Measurements from ENCODE around the gene CACNA1B.

CACNA1B gene

GRCh38 chr9:137972355-137972987 is 94.9 kb downstream of the CACNA1B start:
- ATAC-seq (no peak), DNase-seq (no peak)
- peaks cover 23% of the 10 kb centered on the region for H3K27me3 Mint-ChIP-seq
- no peaks in the 10 kb centered on the region for H3K9me3 Mint-ChIP-seq
- H3K27ac Mint-ChIP-seq: no peak overlapping the region
- H3K4me1 Mint-ChIP-seq: no peaks in the 10 kb centered on the region
- H3K4me3 Mint-ChIP-seq: no peak overlapping the region

GRCh38 chr9:137972988-137973470 is 95.4 kb downstream of the CACNA1B start:
- ATAC-seq (no peak), DNase-seq (no peak)
- Mint-ChIP-seq H3K27me3 (peaks cover 18% of the 10 kb centered on the region), H3K4me1 (no peaks in the 10 kb centered on the region), H3K27ac (no peak overlapping the region), H3K4me3 (no peak overlapping the region), H3K9me3 (no peaks in the 10 kb centered on the region)

- no peak for ATAC-seq
- no peak overlapping the region for H3K4me3 Mint-ChIP-seq
Measured at GRCh38 chr9:137973829-137974416, 96.3 kb downstream of the CACNA1B start.

GRCh38 chr9:137974746-137975526 is 97.4 kb downstream of the CACNA1B start:
- Mint-ChIP-seq H3K4me1 (no peaks in the 10 kb centered on the region), H3K4me3 (no peak overlapping the region), H3K27me3 (peaks cover 9% of the 10 kb centered on the region), H3K27ac (no peak overlapping the region), H3K9me3 (no peaks in the 10 kb centered on the region)
- ATAC-seq (no peak), DNase-seq (no peak)

More at GRCh38 chr9:137973829-137974416, 96.3 kb downstream of the CACNA1B start:
- Mint-ChIP-seq H3K27ac (no peak overlapping the region), H3K27me3 (peaks cover 15% of the 10 kb centered on the region), H3K9me3 (no peaks in the 10 kb centered on the region), H3K4me1 (no peaks in the 10 kb centered on the region)
- DNase-seq: no peak

GRCh38 chr9:137975527-137975913 is 97.9 kb downstream of the CACNA1B start:
- H3K9me3 Mint-ChIP-seq: no peaks in the 10 kb centered on the region
- H3K4me1 Mint-ChIP-seq: no peaks in the 10 kb centered on the region
- peak overlapping the region in 1 of 2 donors; percentile 37 for H3K27ac Mint-ChIP-seq
- DNase-seq (no peak), ATAC-seq (no peak)
- H3K27me3 Mint-ChIP-seq: peaks cover 4% of the 10 kb centered on the region
- H3K4me3 Mint-ChIP-seq: no peak overlapping the region

GRCh38 chr9:137975936-137976565 is 98.5 kb downstream of the CACNA1B start:
- ATAC-seq (no peak), DNase-seq (no peak)
- H3K9me3 Mint-ChIP-seq: no peaks in the 10 kb centered on the region
- peak overlapping the region in 1 of 2 donors; percentile 65 for H3K27ac Mint-ChIP-seq
- no peak overlapping the region for H3K4me3 Mint-ChIP-seq
- H3K27me3 Mint-ChIP-seq: no peaks in the 10 kb centered on the region
- no peaks in the 10 kb centered on the region for H3K4me1 Mint-ChIP-seq

GRCh38 chr9:137977571-137978261 is 100.1 kb downstream of the CACNA1B start:
- DNase-seq: no peak
- H3K4me3 Mint-ChIP-seq: no peak overlapping the region
- no peak for ATAC-seq
- H3K9me3 Mint-ChIP-seq: no peaks in the 10 kb centered on the region
- peak overlapping the region; percentile 47 to 91 for H3K27ac Mint-ChIP-seq
- H3K27me3 Mint-ChIP-seq: no peaks in the 10 kb centered on the region
- no peaks in the 10 kb centered on the region for H3K4me1 Mint-ChIP-seq

- H3K4me1 Mint-ChIP-seq: no peaks in the 10 kb centered on the region
- H3K9me3 Mint-ChIP-seq: no peaks in the 10 kb centered on the region
- H3K27me3 Mint-ChIP-seq: no peaks in the 10 kb centered on the region
- no peak overlapping the region for H3K4me3 Mint-ChIP-seq
- DNase-seq: no peak
- H3K27ac Mint-ChIP-seq: peak overlapping the region in 1 of 2 donors; percentile 91
- no peak for ATAC-seq
Measured at GRCh38 chr9:137978262-137978714, 100.7 kb downstream of the CACNA1B start.

GRCh38 chr9:137982200-137982599 is 104.6 kb downstream of the CACNA1B start:
- DNase-seq (no peak), ATAC-seq (no peak)
- Mint-ChIP-seq H3K4me1 (no peaks in the 10 kb centered on the region), H3K27ac (no peak overlapping the region), H3K27me3 (peaks cover 14% of the 10 kb centered on the region), H3K9me3 (no peaks in the 10 kb centered on the region), H3K4me3 (no peak overlapping the region)

- ATAC-seq (no peak), DNase-seq (no peak)
- Mint-ChIP-seq H3K27me3 (peaks cover 32% of the 10 kb centered on the region), H3K4me1 (no peaks in the 10 kb centered on the region), H3K9me3 (no peaks in the 10 kb centered on the region), H3K4me3 (no peak overlapping the region), H3K27ac (no peak overlapping the region)
Measured at GRCh38 chr9:137984005-137984404, 106.4 kb downstream of the CACNA1B start.

GRCh38 chr9:137984520-137985257 is 107.1 kb downstream of the CACNA1B start:
- H3K4me3 Mint-ChIP-seq: no peak overlapping the region
- DNase-seq (no peak), ATAC-seq (no peak)
- no peak overlapping the region for H3K27ac Mint-ChIP-seq
- H3K9me3 Mint-ChIP-seq: no peaks in the 10 kb centered on the region
- H3K27me3 Mint-ChIP-seq: peaks cover 37% of the 10 kb centered on the region
- H3K4me1 Mint-ChIP-seq: no peaks in the 10 kb centered on the region

- ATAC-seq (no peak), DNase-seq (no peak)
- Mint-ChIP-seq H3K9me3 (no peaks in the 10 kb centered on the region), H3K4me3 (no peak overlapping the region), H3K4me1 (no peaks in the 10 kb centered on the region), H3K27ac (peak overlapping the region in 1 of 2 donors; percentile 82), H3K27me3 (peaks cover 45% of the 10 kb centered on the region)
Measured at GRCh38 chr9:137985637-137986071, 108.1 kb downstream of the CACNA1B start.

GRCh38 chr9:137986268-137987099 is 108.9 kb downstream of the CACNA1B start:
- DNase-seq (no peak), ATAC-seq (no peak)
- Mint-ChIP-seq H3K4me1 (no peaks in the 10 kb centered on the region), H3K27me3 (peaks cover 54% of the 10 kb centered on the region), H3K4me3 (no peak overlapping the region), H3K9me3 (no peaks in the 10 kb centered on the region), H3K27ac (no peak overlapping the region)

Measured in stimulated activated naive CD8-positive, alpha-beta T cell treated with anti-CD3 and anti-CD28 coated beads, Interleukin-15, amount 100 ng/mL, for 72 hours (primary cell).